Keratinocyte (primary cell): Measurements from ENCODE around the gene OR56A5. TPM values are rescaled to one million over a fixed set of nuclear protein-coding genes. Genes with fewer than 3 reads are reported as not detected.
A peak's percentile ranks its signal among the peaks of the same experiment; 100 is the strongest.

Source experiments
- DNase-seq: peaks from one replicate; pipeline ENCODE4 v3.0.0-alpha.2; 2011; ENCODE audit warnings: low read depth, missing footprints, low spot score
- FAIRE-seq: peaks from 2 replicates; lab custom pipeline; 2011; peaks lifted over from hg19 to GRCh38; lab: Jason Lieb, UNC
- H2AFZ ChIP-seq: 2 replicates; pipeline ENCODE4 v1.6.0; 2012; ENCODE audit warnings: low read length, control low read depth, inconsistent platforms; ENCODE audit not compliant: control insufficient read depth
- H3K27ac ChIP-seq: 2 replicates; pipeline ENCODE4 v1.5.1; 2011; ENCODE audit warnings: low read length; ENCODE audit not compliant: control insufficient read depth, insufficient read depth
- H3K27me3 ChIP-seq: 3 replicates; pipeline ENCODE4 v1.6.0; 2011; ENCODE audit warnings: low read length; ENCODE audit not compliant: control insufficient read depth, insufficient read depth; ENCODE audit errors: extremely low read depth
- H3K36me3 ChIP-seq, 2 experiments: 2 replicates in 1 of 2; 3 replicates in 1 of 2; pipeline ENCODE4 v1.5.1; 2011; ENCODE audit warnings: low read length in 2 of 2, mild to moderate bottlenecking in 1 of 2; ENCODE audit not compliant: control insufficient read depth in 2 of 2, insufficient read depth in 2 of 2; ENCODE audit errors: extremely low read depth in 1 of 2
- H3K4me1 ChIP-seq: 3 replicates; pipeline ENCODE4 v1.5.1; 2011; ENCODE audit warnings: low read length; ENCODE audit not compliant: control insufficient read depth, insufficient read depth; ENCODE audit errors: extremely low read depth
- H3K4me2 ChIP-seq: 3 replicates; pipeline ENCODE4 v1.6.0; 2011; ENCODE audit warnings: low read depth, low read length; ENCODE audit not compliant: control insufficient read depth, insufficient read depth; ENCODE audit errors: extremely low read depth
- H3K4me3 ChIP-seq, 3 experiments: fragments of 200-600 bp in 1 of 3; sonication (generic) in 1 of 3; 2 replicates in 2 of 3; 3 replicates in 1 of 3; pipeline ENCODE4 v1.5.1; 2011 to 2016; ENCODE audit warnings: low read length in 3 of 3, mild to moderate bottlenecking in 3 of 3, control low read depth in 2 of 3, inconsistent platforms in 1 of 3, low read depth in 1 of 3, mixed read lengths in 1 of 3, mixed run types in 1 of 3, moderate library complexity in 1 of 3; ENCODE audit not compliant: control insufficient read depth in 2 of 3, insufficient read depth in 2 of 3; ENCODE audit errors: extremely low read depth in 1 of 3
- H3K79me2 ChIP-seq: 2 replicates; pipeline ENCODE4 v1.6.0; 2012; ENCODE audit warnings: low read length; ENCODE audit not compliant: control insufficient read depth, insufficient read depth
- H3K9ac ChIP-seq: 3 replicates; pipeline ENCODE4 v1.6.0; 2011; ENCODE audit warnings: low read length; ENCODE audit not compliant: control insufficient read depth, insufficient read depth; ENCODE audit errors: extremely low read depth
- H3K9me1 ChIP-seq: 3 replicates; pipeline ENCODE4 v1.6.0; 2011; ENCODE audit warnings: low read length; ENCODE audit not compliant: control insufficient read depth, insufficient read depth; ENCODE audit errors: extremely low read depth
- H3K9me3 ChIP-seq: 2 replicates; pipeline ENCODE4 v1.5.1; 2012; ENCODE audit warnings: low read depth, low read length; ENCODE audit not compliant: control insufficient read depth
- H4K20me1 ChIP-seq: 3 replicates; pipeline ENCODE4 v1.6.0; 2011; ENCODE audit warnings: low read length; ENCODE audit not compliant: control insufficient read depth, insufficient read depth; ENCODE audit errors: extremely low read depth
- EZH2 ChIP-seq: IDR thresholded peaks from one replicate; pipeline ENCODE4 v1.6.1; 2012; ENCODE audit warnings: inconsistent platforms, mild to moderate bottlenecking, low read length, moderate library complexity
- dilution Hi-C: fragments of 300-500 bp; cut with MboI; formaldehyde crosslinking; loops from one replicate; pipeline ENCODE4 v1.7.0; 2020; ENCODE audit warnings: low sequenced_read_pairs; ENCODE audit not compliant: extremely low pct_ligation_motif_present
- polyA plus RNA-seq, 5 experiments: library from polyadenylated mRNA; depleted of rRNA in 3 of 5; stranded (reverse) in 3 of 5; stranded (forward) in 1 of 5; unstranded in 1 of 5; fragments of >200 nt; gene quantifications; 1 replicate in 1 of 5; 2 replicates in 3 of 5; 3 replicates in 1 of 5; pipeline versions ENCODE4 v1.2.1 to v1.2.3, GENCODE V29; 2011 to 2012; ENCODE audit warnings: missing spikeins in 2 of 5, low read depth in 1 of 5, low replicate concordance in 1 of 5
- TF ChIP-seq, protein P1 (sequence below), 3 experiments: IDR thresholded peaks in 1 of 3; conservative IDR thresholded peaks in 1 of 3; optimal IDR thresholded peaks in 1 of 3; 2 replicates in 2 of 3; 3 replicates in 1 of 3; pipeline versions ENCODE3 to v1.5.1; 2011; ENCODE audit warnings: low read length in 3 of 3, mild to moderate bottlenecking in 3 of 3, moderate library complexity in 2 of 3, control low read depth in 1 of 3, inconsistent platforms in 1 of 3; ENCODE audit not compliant: insufficient read depth in 2 of 3; ENCODE audit errors: extremely low read depth in 1 of 3

Gene OR56A5
- polyA plus RNA-seq, 1 donor (not counting 4 experiments of a cell fraction or from before 2014, with no cell fraction given): not detected

DNA sequence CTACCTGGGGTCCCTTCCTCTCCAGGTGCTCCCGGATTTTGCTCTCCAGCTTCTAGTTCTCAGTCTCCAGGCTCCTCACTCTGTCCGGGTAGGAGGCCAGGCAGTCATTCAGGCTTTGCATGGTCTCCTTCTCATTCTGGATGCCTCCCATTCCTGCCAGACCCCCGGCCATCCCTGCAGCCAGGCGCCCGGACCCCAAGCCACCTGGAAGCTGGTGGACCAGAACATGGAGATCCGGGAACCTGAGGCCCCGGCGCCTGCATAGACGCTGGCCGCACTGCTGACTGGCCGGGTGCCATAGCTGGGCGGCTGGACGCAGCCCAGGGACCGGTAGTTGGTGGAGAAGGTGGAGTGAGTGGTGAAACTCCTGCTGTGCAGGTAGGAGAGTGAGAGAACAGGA lies 26.5 kb upstream of the OR56A5 start:
- H4K20me1 ChIP-seq: no peaks in the 10 kb centered on the region

DNA sequence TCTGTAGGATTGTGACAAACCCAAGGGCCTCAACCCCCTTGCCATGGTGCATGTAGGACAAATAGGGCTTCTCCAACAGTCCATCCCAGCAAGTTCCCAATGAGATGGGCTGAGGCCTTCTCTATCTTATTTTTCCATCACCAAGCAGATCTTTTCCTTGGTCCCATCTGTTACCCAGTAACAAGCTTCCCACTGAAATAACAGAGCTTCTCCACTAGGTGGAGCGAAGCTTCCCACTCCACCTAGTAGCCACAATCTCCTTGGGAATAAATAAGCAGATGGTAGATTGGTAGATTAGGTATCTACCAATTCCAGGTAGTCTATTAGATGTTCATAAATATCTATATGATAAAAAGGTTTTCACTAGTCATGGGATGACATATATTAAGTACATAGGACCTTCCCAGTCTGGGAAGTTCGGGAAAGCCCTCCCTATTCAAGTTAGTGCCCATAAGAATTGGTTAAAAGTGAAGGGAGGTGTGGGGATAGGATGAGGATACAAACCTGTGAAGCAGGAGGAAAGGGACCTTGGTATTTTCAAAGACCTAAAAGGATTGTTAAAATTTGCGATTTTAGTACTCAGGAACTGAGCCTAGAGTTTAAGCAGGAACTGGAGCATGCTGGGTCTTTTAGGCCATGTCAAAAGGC lies 24.4 kb upstream of the OR56A5 start:
- no peak overlapping the region for H3K27ac ChIP-seq
- no peaks in the 10 kb centered on the region for H3K36me3 ChIP-seq
- TF ChIP-seq, protein P1, sequence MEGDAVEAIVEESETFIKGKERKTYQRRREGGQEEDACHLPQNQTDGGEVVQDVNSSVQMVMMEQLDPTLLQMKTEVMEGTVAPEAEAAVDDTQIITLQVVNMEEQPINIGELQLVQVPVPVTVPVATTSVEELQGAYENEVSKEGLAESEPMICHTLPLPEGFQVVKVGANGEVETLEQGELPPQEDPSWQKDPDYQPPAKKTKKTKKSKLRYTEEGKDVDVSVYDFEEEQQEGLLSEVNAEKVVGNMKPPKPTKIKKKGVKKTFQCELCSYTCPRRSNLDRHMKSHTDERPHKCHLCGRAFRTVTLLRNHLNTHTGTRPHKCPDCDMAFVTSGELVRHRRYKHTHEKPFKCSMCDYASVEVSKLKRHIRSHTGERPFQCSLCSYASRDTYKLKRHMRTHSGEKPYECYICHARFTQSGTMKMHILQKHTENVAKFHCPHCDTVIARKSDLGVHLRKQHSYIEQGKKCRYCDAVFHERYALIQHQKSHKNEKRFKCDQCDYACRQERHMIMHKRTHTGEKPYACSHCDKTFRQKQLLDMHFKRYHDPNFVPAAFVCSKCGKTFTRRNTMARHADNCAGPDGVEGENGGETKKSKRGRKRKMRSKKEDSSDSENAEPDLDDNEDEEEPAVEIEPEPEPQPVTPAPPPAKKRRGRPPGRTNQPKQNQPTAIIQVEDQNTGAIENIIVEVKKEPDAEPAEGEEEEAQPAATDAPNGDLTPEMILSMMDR (optimal IDR thresholded peaks at IDR 0.05 in 1 of 3, IDR thresholded peaks at IDR 0.05 in 1 of 3, conservative IDR thresholded peaks at IDR 0.05 in 1 of 3; ENCODE audit: extremely low read depth in 1 of 3, insufficient read depth in 2 of 3, low read length in 3 of 3): peak; percentile 54 to 56 (median 55)
- no peak for TF ChIP-seq EZH2
- no peak overlapping the region for H3K4me2 ChIP-seq
- H3K79me2 ChIP-seq: no peaks in the 10 kb centered on the region
- H3K9me1 ChIP-seq: no peaks in the 10 kb centered on the region
- DNase-seq (peak; percentile 13), FAIRE-seq (peak; percentile 17)
- no peak overlapping the region for H3K9ac ChIP-seq
- no peaks in the 10 kb centered on the region for H4K20me1 ChIP-seq
- no peak overlapping the region for H3K4me3 ChIP-seq
- H2AFZ ChIP-seq: no peak overlapping the region
- no peaks in the 10 kb centered on the region for H3K4me1 ChIP-seq
- dilution Hi-C loops: no loop called here
- no peaks in the 10 kb centered on the region for H3K27me3 ChIP-seq
- H3K9me3 ChIP-seq: no peaks in the 10 kb centered on the region

More for the DNA sequence above, 26.5 kb upstream of the OR56A5 start:
- no peak overlapping the region for H3K27ac ChIP-seq
- DNase-seq (no peak), FAIRE-seq (no peak)
- no peak overlapping the region for H3K4me3 ChIP-seq
- H3K4me1 ChIP-seq: no peaks in the 10 kb centered on the region
- H3K9me1 ChIP-seq: no peaks in the 10 kb centered on the region
- no peak overlapping the region for H3K4me2 ChIP-seq
- H3K9ac ChIP-seq: no peak overlapping the region
- H2AFZ ChIP-seq: no peak overlapping the region
- H3K79me2 ChIP-seq: no peaks in the 10 kb centered on the region
- H3K9me3 ChIP-seq: no peaks in the 10 kb centered on the region
- no peaks in the 10 kb centered on the region for H3K27me3 ChIP-seq
- H3K36me3 ChIP-seq: no peaks in the 10 kb centered on the region
- dilution Hi-C loops: no loop called here
- TF ChIP-seq EZH2: no peak
- TF ChIP-seq, protein P1 (optimal IDR thresholded peaks at IDR 0.05 in 1 of 3, IDR thresholded peaks at IDR 0.05 in 1 of 3, conservative IDR thresholded peaks at IDR 0.05 in 1 of 3; ENCODE audit: extremely low read depth in 1 of 3, insufficient read depth in 2 of 3, low read length in 3 of 3): no peak
